Ishikawa (cell line): ENCODE data around the gene SV2C.

Experiments used
- CEBPB ChIP-seq: IDR thresholded peaks from 2 replicates; pipeline ENCODE4 v1.6.1; 2012
- EGR1 ChIP-seq: IDR thresholded peaks from 2 replicates; pipeline ENCODE4 v1.6.1; 2012
- NFIC ChIP-seq: IDR thresholded peaks from 2 replicates; pipeline ENCODE4 v1.6.1; 2012
- RAD21 ChIP-seq: IDR thresholded peaks from 2 replicates; pipeline ENCODE4 v1.6.1; 2012; ENCODE audit warnings: low read depth
- TAF1 ChIP-seq: IDR thresholded peaks from 2 replicates; pipeline ENCODE4 v1.6.1; 2012; ENCODE audit warnings: low read depth, mild to moderate bottlenecking
- TEAD4 ChIP-seq: IDR thresholded peaks from 2 replicates; pipeline ENCODE4 v1.6.1; 2012
- YY1 ChIP-seq: IDR thresholded peaks from 2 replicates; pipeline ENCODE4 v1.6.1; 2012; ENCODE audit warnings: low read depth

GRCh38 chr5:76104027-76104426 lies 20.8 kb downstream of the SV2C start:
- TF ChIP-seq CEBPB: no peak
- peak; percentile 8; the same call in 1 of the 2 replicates for TF ChIP-seq NFIC
- no peak for TF ChIP-seq EGR1
- no peak for TF ChIP-seq RAD21
- TF ChIP-seq TEAD4: no peak
- TF ChIP-seq YY1: no peak
- no peak for TF ChIP-seq TAF1
